Panc1 (cell line): ENCODE results near the gene CSTF1. TPM values are rescaled to one million over a fixed set of nuclear protein-coding genes. Genes with fewer than 3 reads are reported as not detected.

ENCODE experiments used
- ATAC-seq: fragments of 200-7000 bp; cut with Tn5 transposase; 2 replicates; pipeline ENCODE4 v1.9.1; 2020; ENCODE audit warnings: mild to moderate bottlenecking, moderate library complexity
- BruUV-seq: library from RNA; stranded (reverse); fragments of 400-500 nt; replicated peaks from 2 replicates; lab custom pipeline; 2021; lab: Mats Ljungman, UMichigan
- CTCF ChIA-PET: fragments of 300-600 bp; sonication (Branson Sonifier 250); formaldehyde crosslinking; loops from one replicate; lab custom pipeline; 2022; ENCODE audit warnings: antibody characterized with exemption; lab: Charles Lee
- POLR2A ChIA-PET: fragments of 300-600 bp; sonication (Branson Sonifier 250); formaldehyde crosslinking; loops from one replicate; lab custom pipeline; 2022; ENCODE audit warnings: antibody characterized with exemption; lab: Charles Lee
- DNase-seq: peaks from one replicate; pipeline ENCODE4 v3.0.0-alpha.2; 2010; ENCODE audit warnings: low read depth, low spot score
- H3K27ac ChIP-seq: 2 replicates; pipeline ENCODE4 v1.5.1; 2011; ENCODE audit warnings: mild to moderate bottlenecking, low read length, inconsistent platforms
- H3K27me3 ChIP-seq: fragments of 200-500 bp; sonication (Bioruptor generic); 2 replicates; pipeline ENCODE4 v1.6.0; 2014; ENCODE audit warnings: low read length, inconsistent platforms; ENCODE audit not compliant: control insufficient read depth, insufficient read depth
- H3K36me3 ChIP-seq: fragments of 200-500 bp; sonication (Bioruptor generic); 2 replicates; pipeline ENCODE4 v1.5.1; 2014; ENCODE audit warnings: inconsistent platforms, mild to moderate bottlenecking, low read length, moderate library complexity; ENCODE audit not compliant: control insufficient read depth, insufficient read depth
- H3K4me1 ChIP-seq: 2 replicates; pipeline ENCODE4 v1.5.1; 2011; ENCODE audit warnings: inconsistent platforms, mild to moderate bottlenecking, low read length, moderate library complexity; ENCODE audit not compliant: control insufficient read depth, insufficient read depth
- H3K4me3 ChIP-seq, 2 experiments: 2 replicates each; pipeline ENCODE4 v1.5.1; 2011 to 2012; ENCODE audit warnings: low read depth in 2 of 2, low read length in 2 of 2, mild to moderate bottlenecking in 2 of 2, inconsistent platforms in 1 of 2, moderate library complexity in 1 of 2
- H3K9me3 ChIP-seq: fragments of 200-500 bp; sonication (Bioruptor generic); 2 replicates; pipeline ENCODE4 v1.5.1; 2014; ENCODE audit warnings: low read depth, mild to moderate bottlenecking, inconsistent platforms, low read length, moderate library complexity; ENCODE audit not compliant: control insufficient read depth, insufficient read depth
- CTCF ChIP-seq: fragments of 450-650 bp; IDR thresholded peaks from 2 replicates; pipeline ENCODE4 v1.5.1; 2017; ENCODE audit warnings: mild to moderate bottlenecking
- POLR2AphosphoS5 ChIP-seq: IDR thresholded peaks from 2 replicates; pipeline ENCODE4 v1.6.1; 2012; ENCODE audit warnings: mild to moderate bottlenecking, low read depth, low read length, moderate library complexity
- REST ChIP-seq, 2 experiments: IDR thresholded peaks; 2 replicates each; pipeline ENCODE4 v1.6.1; 2011 to 2012; ENCODE audit warnings: low read depth in 2 of 2, control low read depth in 1 of 2, low read length in 1 of 2, mild to moderate bottlenecking in 1 of 2, moderate library complexity in 1 of 2; ENCODE audit not compliant: insufficient read depth in 1 of 2
- SIN3A ChIP-seq: IDR thresholded peaks from 2 replicates; pipeline ENCODE4 v1.6.1; 2012; ENCODE audit warnings: low read depth, mild to moderate bottlenecking, low read length, moderate library complexity, borderline replicate concordance; ENCODE audit not compliant: insufficient read depth
- TCF7L2 ChIP-seq: IDR thresholded peaks from 2 replicates; pipeline ENCODE4 v1.6.1; 2011; ENCODE audit warnings: mild to moderate bottlenecking, low read depth, low read length, inconsistent platforms
- in situ Hi-C: cut with HindIII; loops from 2 replicates; pipeline ENCODE4 v1.10.0; 2016; ENCODE audit warnings: low sequenced_read_pairs, low pct_unique_long_range_greater_than_20kb
- intact Hi-C: fragments of 100-400 bp; cut with micrococcal nuclease; formaldehyde crosslinking; loops from one replicate; pipeline ENCODE4 v1.10.0; 2022; ENCODE audit not compliant: unreplicated experiment
- total RNA-seq: library from RNA; stranded (reverse); gene quantifications from one replicate; pipeline ENCODE4 v1.2.1, GENCODE V29; 2021; ENCODE audit not compliant: unreplicated experiment

The CSTF1 gene
- total RNA-seq, 1 experiment from 2014 or later: 46.3 TPM

GRCh38 chr20:56395166-56395565, 2.7 kb downstream of the CSTF1 start:
- Histone ChIP-seq H3K36me3 (peaks cover 48% of the 10 kb centered on the region), H3K9me3 (no peaks in the 10 kb centered on the region), H3K4me1 (peaks cover 19% of the 10 kb centered on the region), H3K27me3 (no peaks in the 10 kb centered on the region), H3K27ac (no peak overlapping the region), H3K4me3 (no peak overlapping the region)
- intact Hi-C loops (no loop called here), in situ Hi-C loops (no loop called here)
- BruUV-seq: no TSS peak
- ATAC-seq (no peak), DNase-seq (no peak)
- ChIA-PET POLR2A (interaction anchor here (0.6 to 0.7 kb wide), 2 partner anchors 34 to 97 kb away, joined by 3 to 4 read pairs; no protein-coding TSS in a partner anchor), CTCF (interaction anchor here (0.6 kb wide), 1 partner anchor 108 kb away, joined by 10 read pairs; no protein-coding TSS in a partner anchor)
- TF ChIP-seq REST (IDR thresholded peaks at IDR 0.05; ENCODE audit: insufficient read depth in 1 of 2, low read depth in 2 of 2, low read length in 1 of 2) (no peak), CTCF (no peak), TCF7L2 (no peak), SIN3A (no peak), POLR2AphosphoS5 (no peak)

- Histone ChIP-seq H3K4me1 (no peaks in the 10 kb centered on the region), H3K36me3 (peaks cover 64% of the 10 kb centered on the region), H3K9me3 (no peaks in the 10 kb centered on the region), H3K4me3 (no peak overlapping the region), H3K27me3 (no peaks in the 10 kb centered on the region), H3K27ac (no peak overlapping the region)
- ATAC-seq (peak; percentile 79), DNase-seq (peak; percentile 33)
- TF ChIP-seq REST (IDR thresholded peaks at IDR 0.05; ENCODE audit: insufficient read depth in 1 of 2, low read depth in 2 of 2, low read length in 1 of 2): no peak
- peak; percentile 79; the same call in 1 of the 2 replicates for TF ChIP-seq CTCF
- no peak; the same call in 1 of the 2 replicates for TF ChIP-seq POLR2AphosphoS5
- no peak for TF ChIP-seq SIN3A
- no peak for TF ChIP-seq TCF7L2
- ChIA-PET POLR2A (interaction anchor here (0.6 kb wide), 1 partner anchor 72 kb away, joined by 3 read pairs; no protein-coding TSS in a partner anchor), CTCF (no interaction called here)
- BruUV-seq: no TSS peak
- intact Hi-C loops: loop anchor here (10.0 kb wide), 1 partner anchor 175 kb away; no protein-coding TSS in a partner anchor
- in situ Hi-C loops: no loop called here
These were observed 7.7 kb downstream of the CSTF1 start for GRCh38 chr20:56400001-56400640.
